ENCODE data around the gene ERVFRD-1. TPM values are rescaled to one million over a fixed set of nuclear protein-coding genes. Genes with fewer than 3 reads are reported as not detected.

Gene ERVFRD-1
- total and polyA plus RNA-seq, 2 of the 13 experiments (the other 11 are each of a cell fraction or from before 2014, with no cell fraction given): not detected

- TF ChIP-seq THAP9 (CRISPR knock-in tag; IDR thresholded peaks at IDR 0.05; ENCODE audit: borderline replicate concordance) (no peak), ZGPAT (CRISPR knock-in tag; IDR thresholded peaks at IDR 0.05) (no peak), ZNF784 (CRISPR knock-in tag; IDR thresholded peaks at IDR 0.05; ENCODE audit: borderline replicate concordance) (no peak), ZNF510 (CRISPR knock-in tag; IDR thresholded peaks at IDR 0.05; ENCODE audit: low read depth) (no peak), ZNF576 (CRISPR knock-in tag; IDR thresholded peaks at IDR 0.05) (no peak), KAT2B (IDR thresholded peaks at IDR 0.05; ENCODE audit: borderline replicate concordance, low read depth, low read length) (no peak), FOSL1 (CRISPR knock-in tag; IDR thresholded peaks at IDR 0.05; ENCODE audit: borderline replicate concordance) (no peak), GABPA (IDR thresholded peaks at IDR 0.05; ENCODE audit: low read depth, low read length) (no peak), GABPA (CRISPR knock-in tag; IDR thresholded peaks at IDR 0.05; ENCODE audit: low read depth) (no peak), SP5 (CRISPR knock-in tag; IDR thresholded peaks at IDR 0.05; ENCODE audit: borderline replicate concordance, low read depth) (no peak), RFX1 (IDR thresholded peaks at IDR 0.05) (no peak), PHF21A (CRISPR knock-in tag; IDR thresholded peaks at IDR 0.05) (no peak), ZNF292 (CRISPR knock-in tag; IDR thresholded peaks at IDR 0.05; ENCODE audit: borderline replicate concordance, low read depth) (no peak), PTBP1 (IDR thresholded peaks at IDR 0.05; ENCODE audit: low read depth, low read length, poor library complexity, severe bottlenecking) (no peak), HBP1 (CRISPR knock-in tag; IDR thresholded peaks at IDR 0.05; ENCODE audit: low read depth) (no peak), POLR2A (IDR thresholded peaks at IDR 0.05; ENCODE audit: insufficient read depth in 1 of 2, low read depth in 2 of 2, low read length in 2 of 2) (no peak; a peak in 3 of 4 replicates), WIZ (CRISPR knock-in tag; IDR thresholded peaks at IDR 0.05) (no peak), NR2F1 (CRISPR knock-in tag; IDR thresholded peaks at IDR 0.05) (no peak), NCOA5 (CRISPR knock-in tag; IDR thresholded peaks at IDR 0.05) (no peak), GRHL1 (CRISPR knock-in tag; conservative IDR thresholded peaks at IDR 0.05) (no peak), NONO (IDR thresholded peaks at IDR 0.05) (no peak), NONO (CRISPR knock-in tag; conservative IDR thresholded peaks at IDR 0.05) (peak; percentile 82; the same call in 1 of the 2 replicates), POLR2AphosphoS5 (IDR thresholded peaks at IDR 0.05; ENCODE audit: low read depth, low read length) (peak; percentile 95), TBP (CRISPR knock-in tag; IDR thresholded peaks at IDR 0.05) (no peak), ZNF460 (CRISPR knock-in tag; IDR thresholded peaks at IDR 0.05; ENCODE audit: borderline replicate concordance) (no peak)
Observed at GRCh38 chr6:11093376-11093625, 18.2 kb downstream of the ERVFRD-1 start (continued).

Measured in HepG2 (cell line).